ENCODE data around the gene NPM3.

The NPM3 gene

GRCh38 chr10:101773923-101774588, 9.2 kb downstream of the NPM3 start:
- no peak for DNase-seq

- DNase-seq = no peak
Measured at GRCh38 chr10:101772895-101773761, 10.1 kb downstream of the NPM3 start.

GRCh38 chr10:101772017-101772894, 11.0 kb downstream of the NPM3 start:
- DNase-seq = no peak

- no peak for DNase-seq
Measured at GRCh38 chr10:101771380-101771779, 11.9 kb downstream of the NPM3 start.

GRCh38 chr10:101770331-101771215, 12.7 kb downstream of the NPM3 start:
- DNase-seq = no peak

GRCh38 chr10:101769541-101770180, 13.6 kb downstream of the NPM3 start:
- DNase-seq = no peak

GRCh38 chr10:101768791-101769170, 14.5 kb downstream of the NPM3 start:
- no peak for DNase-seq

- no peak for DNase-seq
Measured at GRCh38 chr10:101767966-101768790, 15.1 kb downstream of the NPM3 start.

GRCh38 chr10:101767600-101767945, 15.7 kb downstream of the NPM3 start:
- DNase-seq = no peak

- DNase-seq = no peak
Measured at GRCh38 chr10:101766753-101767599, 16.3 kb downstream of the NPM3 start.

GRCh38 chr10:101766306-101766705, 16.9 kb downstream of the NPM3 start:
- no peak for DNase-seq

- DNase-seq = no peak
Measured at GRCh38 chr10:101763141-101763846, 20.0 kb downstream of the NPM3 start.

- no peak for DNase-seq
Measured at GRCh38 chr10:101762736-101763135, 20.5 kb downstream of the NPM3 start.

GRCh38 chr10:101761226-101761625, 22.0 kb downstream of the NPM3 start:
- no peak for DNase-seq

GRCh38 chr10:101760510-101760909, 22.7 kb downstream of the NPM3 start:
- DNase-seq = no peak

GRCh38 chr10:101759309-101760247, 23.7 kb downstream of the NPM3 start:
- no peak for DNase-seq

- DNase-seq = no peak
Measured at GRCh38 chr10:101758858-101759257, 24.4 kb downstream of the NPM3 start.

GRCh38 chr10:101752241-101752640, 31.0 kb downstream of the NPM3 start:
- no peak for DNase-seq

All from suppressor macrophage treated with lipopolysaccharide for 4 hours (primary cell).